OCI-LY3 (cell line): ENCODE data around the gene P2RX1.

Experiments used
- H2AFZ ChIP-seq: fragments of 200-600, 300-600 bp; shearing (Covaris generic); 2 replicates; pipeline ENCODE4 v1.6.0; 2014; ENCODE audit warnings: antibody characterized with exemption, low read depth, low read length
- H3K27ac ChIP-seq: fragments of 200-600, 300-600 bp; sonication (generic); 2 replicates; pipeline ENCODE4 v1.5.1; 2014; ENCODE audit warnings: mild to moderate bottlenecking, low read length, moderate library complexity, mixed read lengths
- H3K27me3 ChIP-seq: fragments of 200-600, 300-600 bp; sonication (generic); 2 replicates; pipeline ENCODE4 v1.6.1; 2014; ENCODE audit warnings: low read depth, low read length, mixed read lengths
- H3K36me3 ChIP-seq: fragments of 200-600, 300-600 bp; sonication (generic); replicated peaks from 2 replicates; pipeline ENCODE3; 2014; ENCODE audit warnings: low read depth, low read length, mixed read lengths
- H3K4me1 ChIP-seq: fragments of 300-600, 200-600 bp; sonication (generic); 2 replicates; pipeline ENCODE4 v1.6.1; 2014; ENCODE audit warnings: low read length, mixed read lengths
- H3K4me2 ChIP-seq: fragments of 200-600, 300-600 bp; sonication (generic); 2 replicates; pipeline ENCODE4 v1.6.1; 2014; ENCODE audit warnings: low read length, mixed read lengths
- H3K4me3 ChIP-seq: fragments of 300-600, 200-600 bp; sonication (generic); 2 replicates; pipeline ENCODE4 v1.5.1; 2014; ENCODE audit warnings: antibody characterized with exemption, mild to moderate bottlenecking, low read length, moderate library complexity
- H3K79me2 ChIP-seq: fragments of 300-600, 200-600 bp; shearing (Covaris generic); 2 replicates; pipeline ENCODE4 v1.6.1; 2014; ENCODE audit warnings: mild to moderate bottlenecking, low read length, mixed read lengths
- H3K9ac ChIP-seq: fragments of 300-600, 200-600 bp; shearing (Covaris generic); 2 replicates; pipeline ENCODE4 v1.6.0; 2014; ENCODE audit warnings: mild to moderate bottlenecking, low read length, moderate library complexity
- H3K9me3 ChIP-seq: fragments of 200-600, 300-600 bp; shearing (Covaris generic); 2 replicates; pipeline ENCODE4 v1.6.1; 2014; ENCODE audit warnings: low read length, mixed read lengths; ENCODE audit not compliant: insufficient read depth
- H4K20me1 ChIP-seq: fragments of 200-600, 300-600 bp; sonication (generic); 2 replicates; pipeline ENCODE4 v1.6.1; 2016; ENCODE audit warnings: low read length, mixed read lengths; ENCODE audit not compliant: insufficient read depth
- CTCF ChIP-seq: fragments of 200-600, 300-600 bp; sonication (generic); IDR thresholded peaks from 2 replicates; pipeline ENCODE4 v1.5.1; 2014; ENCODE audit warnings: antibody characterized with exemption, low read length, low read depth
- EZH2phosphoT487 ChIP-seq: fragments of 200-600 bp; shearing (Covaris generic); IDR thresholded peaks from 2 replicates; pipeline ENCODE4 v1.6.1; 2018; ENCODE audit warnings: antibody characterized with exemption, mixed run types, low read depth

The P2RX1 gene

GRCh38 chr17:3905017-3905520, 11.2 kb downstream of the P2RX1 start:
- no peaks in the 10 kb centered on the region for H3K9me3 ChIP-seq
- no peaks in the 10 kb centered on the region for H3K4me1 ChIP-seq
- H3K27ac ChIP-seq = no peak overlapping the region
- H2AFZ ChIP-seq = no peak overlapping the region
- no peak overlapping the region for H3K4me3 ChIP-seq
- H4K20me1 ChIP-seq = no peaks in the 10 kb centered on the region
- no peaks in the 10 kb centered on the region for H3K27me3 ChIP-seq
- TF ChIP-seq EZH2phosphoT487 = no peak
- no peak for TF ChIP-seq CTCF
- no peak overlapping the region for H3K4me2 ChIP-seq
- no peaks in the 10 kb centered on the region for H3K36me3 ChIP-seq
- no peaks in the 10 kb centered on the region for H3K79me2 ChIP-seq
- no peak overlapping the region for H3K9ac ChIP-seq

- TF ChIP-seq CTCF = no peak
- TF ChIP-seq EZH2phosphoT487 = no peak
- no peaks in the 10 kb centered on the region for H3K27me3 ChIP-seq
- no peaks in the 10 kb centered on the region for H3K79me2 ChIP-seq
- no peaks in the 10 kb centered on the region for H3K9me3 ChIP-seq
- H3K36me3 ChIP-seq = no peaks in the 10 kb centered on the region
- H3K4me3 ChIP-seq = no peak overlapping the region
- no peak overlapping the region for H2AFZ ChIP-seq
- H3K4me2 ChIP-seq = no peak overlapping the region
- H3K27ac ChIP-seq = no peak overlapping the region
- no peaks in the 10 kb centered on the region for H3K4me1 ChIP-seq
- no peak overlapping the region for H3K9ac ChIP-seq
- H4K20me1 ChIP-seq = no peaks in the 10 kb centered on the region
These were observed 11.8 kb downstream of the P2RX1 start for GRCh38 chr17:3904501-3904900.

GRCh38 chr17:3903881-3904290, 12.4 kb downstream of the P2RX1 start:
- Histone ChIP-seq H3K9me3 (no peaks in the 10 kb centered on the region), H3K4me1 (no peaks in the 10 kb centered on the region), H3K36me3 (no peaks in the 10 kb centered on the region), H3K9ac (no peak overlapping the region), H3K27ac (no peak overlapping the region), H4K20me1 (no peaks in the 10 kb centered on the region), H3K4me2 (no peak overlapping the region), H3K27me3 (no peaks in the 10 kb centered on the region), H2AFZ (no peak overlapping the region), H3K4me3 (no peak overlapping the region), H3K79me2 (no peaks in the 10 kb centered on the region)
- TF ChIP-seq CTCF (no peak), EZH2phosphoT487 (no peak)

- H4K20me1 ChIP-seq = no peaks in the 10 kb centered on the region
These were observed 13.0 kb downstream of the P2RX1 start for GRCh38 chr17:3903051-3903825.

More at GRCh38 chr17:3903051-3903825, 13.0 kb downstream of the P2RX1 start:
- no peaks in the 10 kb centered on the region for H3K4me1 ChIP-seq
- H3K4me2 ChIP-seq = no peak overlapping the region
- H3K27me3 ChIP-seq = no peaks in the 10 kb centered on the region
- no peak for TF ChIP-seq EZH2phosphoT487
- no peak for TF ChIP-seq CTCF
- no peak overlapping the region for H3K9ac ChIP-seq
- no peak overlapping the region for H3K4me3 ChIP-seq
- H3K27ac ChIP-seq = no peak overlapping the region
- no peaks in the 10 kb centered on the region for H3K9me3 ChIP-seq
- no peak overlapping the region for H2AFZ ChIP-seq
- H3K79me2 ChIP-seq = no peaks in the 10 kb centered on the region
- H3K36me3 ChIP-seq = no peaks in the 10 kb centered on the region
